GM21619 (cell line): ENCODE measurements around the gene TPST1.

Source experiments
- ATAC-seq: cut with Tn5 transposase; IDR thresholded peaks from one replicate; pipeline ENCODE4 v1.9.1; 2021; ENCODE audit not compliant: unreplicated experiment

TPST1 gene

DNA sequence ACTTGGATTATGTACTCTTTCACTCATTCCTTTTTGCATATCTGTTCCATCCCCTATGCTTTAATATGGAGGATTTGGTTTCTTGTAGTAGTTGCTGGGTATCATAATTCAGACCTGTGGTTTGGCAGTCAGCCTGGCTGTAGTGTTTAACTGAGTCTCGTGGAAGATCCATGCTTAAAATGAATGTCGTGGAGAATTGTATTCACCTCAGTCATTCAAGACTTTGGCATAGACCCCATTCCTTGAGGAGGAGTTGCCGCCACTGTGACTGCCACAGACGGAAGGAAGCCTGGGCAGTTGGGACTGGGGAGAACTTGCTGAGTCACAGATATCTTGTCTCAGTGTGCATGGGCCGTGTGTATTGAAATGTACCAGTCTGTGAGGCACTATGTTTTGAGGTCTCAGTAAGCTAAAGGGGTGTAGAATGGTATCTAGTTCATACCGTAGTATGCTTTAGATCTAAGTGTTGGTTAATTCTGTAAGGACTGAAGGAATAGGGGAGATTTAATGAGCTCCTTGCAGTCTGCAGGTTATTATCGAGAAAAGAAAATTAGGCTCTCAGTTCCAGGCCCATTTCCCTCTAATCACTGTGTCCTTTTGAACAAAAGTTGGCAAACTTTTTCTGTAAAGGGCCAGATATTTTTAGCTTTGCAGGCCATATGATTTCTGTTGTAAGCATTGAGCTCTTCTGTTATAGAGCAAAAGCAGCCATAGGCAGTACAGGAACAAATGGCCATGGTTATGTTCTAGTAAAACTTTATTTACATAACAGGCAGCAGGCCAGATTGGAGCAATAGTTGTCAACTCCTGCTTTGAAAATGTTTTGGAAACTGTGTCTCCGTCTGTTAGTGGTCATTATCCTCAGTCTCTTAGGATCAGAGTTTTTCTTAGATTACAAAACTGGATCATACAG, 76.8 kb downstream of the TPST1 start:
- ATAC-seq, result no peak

DNA sequence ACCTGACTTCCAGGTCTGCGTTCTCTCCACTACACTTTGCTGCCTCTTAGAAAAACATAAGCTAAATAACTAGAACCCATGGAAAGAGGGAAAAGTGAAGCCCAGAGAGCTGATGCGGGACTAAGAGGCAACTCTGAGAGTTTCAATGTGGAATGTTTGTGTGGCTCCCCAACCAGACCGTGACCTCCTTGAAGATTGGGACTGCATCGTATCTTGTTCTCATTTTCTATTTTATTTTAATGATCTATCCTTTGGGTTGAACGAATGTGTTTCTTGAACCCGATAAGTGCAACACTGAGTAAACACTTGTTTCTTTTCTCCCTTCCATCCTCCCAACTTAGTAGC, 77.4 kb downstream of the TPST1 start:
- ATAC-seq, result no peak

DNA sequence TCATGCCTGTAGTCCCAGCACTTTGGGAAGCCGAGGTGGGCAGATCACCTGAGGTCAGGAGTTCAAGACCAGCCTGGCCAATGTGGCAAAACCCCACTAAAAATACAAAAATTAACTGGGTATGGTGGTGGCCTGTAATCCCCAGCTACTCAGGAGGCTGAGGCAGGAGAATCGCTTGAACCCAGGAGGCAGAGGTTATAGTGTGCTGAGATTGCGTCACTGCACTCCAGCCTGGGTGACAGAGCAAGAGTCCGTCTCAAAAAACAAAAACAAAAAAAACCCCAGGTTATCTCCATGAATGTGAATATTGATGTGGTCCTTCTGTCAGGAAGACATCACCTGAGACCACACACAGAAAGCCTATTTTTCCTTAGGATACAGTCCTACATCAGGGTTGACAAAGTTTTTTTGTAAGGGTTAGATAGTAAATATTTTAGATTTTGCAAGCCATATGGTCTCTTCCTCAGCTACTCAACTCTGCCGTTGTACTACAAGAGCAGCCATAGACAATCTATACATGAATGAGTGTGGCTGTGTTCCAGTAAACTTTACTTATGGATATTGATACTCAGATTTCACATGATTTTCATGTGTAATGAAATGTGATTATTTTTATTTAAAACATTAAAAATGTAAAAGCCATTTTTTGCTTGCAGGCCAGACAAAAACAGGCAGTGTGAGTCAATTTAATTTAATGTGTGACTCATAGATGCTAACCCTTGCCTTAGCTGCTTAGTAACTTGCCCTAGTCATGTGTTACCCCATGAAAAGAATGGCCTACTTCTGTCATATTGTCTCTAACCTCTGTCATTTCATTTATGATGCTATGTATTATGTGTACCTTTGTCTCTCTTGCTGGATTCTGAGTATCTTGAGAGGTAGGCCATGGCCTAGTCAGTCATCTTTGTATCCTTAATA, 78.1 kb downstream of the TPST1 start:
- no peak for ATAC-seq

DNA sequence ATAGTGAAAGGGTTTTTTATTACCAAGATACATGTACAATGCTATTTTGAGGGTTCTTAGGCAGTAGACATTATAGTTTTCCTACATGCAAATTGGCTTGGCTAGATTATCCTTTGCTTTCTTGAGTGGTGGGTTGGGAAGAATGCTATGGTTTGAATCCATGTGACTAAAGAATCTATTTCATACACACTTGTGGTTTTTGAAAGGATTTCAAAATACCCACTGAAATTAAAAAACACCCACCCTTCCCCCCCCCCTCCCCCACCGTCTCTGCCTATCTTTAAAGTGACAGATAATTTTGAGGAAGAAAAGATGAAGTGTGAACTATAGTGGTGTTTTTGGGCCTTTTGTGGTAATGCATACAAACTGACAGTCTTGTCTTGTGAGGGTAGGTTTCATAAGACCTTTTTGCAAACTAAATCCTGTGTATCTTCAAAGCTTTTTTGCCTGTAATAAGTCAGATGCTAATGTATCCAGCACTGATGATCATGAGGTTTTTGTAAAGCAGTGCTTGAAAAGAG, 90.9 kb downstream of the TPST1 start:
- no peak for ATAC-seq

DNA sequence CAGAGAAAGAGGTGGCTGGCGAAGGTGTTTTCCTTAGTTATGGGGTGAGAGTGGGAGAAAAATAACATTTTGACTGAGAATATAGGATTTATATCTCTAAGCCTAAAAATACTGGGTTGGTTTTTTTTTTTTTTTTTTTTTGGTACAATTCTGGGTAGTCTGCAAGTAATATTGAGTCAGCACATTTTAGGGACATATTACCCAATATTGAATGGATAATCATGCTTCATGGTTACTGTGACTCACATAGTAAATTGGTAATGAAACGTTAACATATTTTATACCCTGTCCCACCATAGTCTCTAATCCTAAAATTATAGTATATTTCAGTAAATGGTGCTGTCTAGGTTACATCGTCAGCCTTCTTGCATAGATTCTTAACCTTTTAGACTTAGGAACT, 91.4 kb downstream of the TPST1 start:
- no peak for ATAC-seq

GRCh38 chr7:66297579-66297978, 92.4 kb downstream of the TPST1 start:
- no peak for ATAC-seq

GRCh38 chr7:66301249-66301648, 96.1 kb downstream of the TPST1 start:
- ATAC-seq, result no peak

GRCh38 chr7:66301737-66302136, 96.6 kb downstream of the TPST1 start:
- no peak for ATAC-seq

- ATAC-seq, result no peak
Observed at GRCh38 chr7:66303454-66304155, 98.5 kb downstream of the TPST1 start.

- no peak for ATAC-seq
Observed at GRCh38 chr7:66304536-66304935, 99.4 kb downstream of the TPST1 start.

GRCh38 chr7:66306243-66306642, 101.1 kb downstream of the TPST1 start:
- ATAC-seq, result no peak

GRCh38 chr7:66307591-66308215, 102.6 kb downstream of the TPST1 start:
- ATAC-seq, result no peak

DNA sequence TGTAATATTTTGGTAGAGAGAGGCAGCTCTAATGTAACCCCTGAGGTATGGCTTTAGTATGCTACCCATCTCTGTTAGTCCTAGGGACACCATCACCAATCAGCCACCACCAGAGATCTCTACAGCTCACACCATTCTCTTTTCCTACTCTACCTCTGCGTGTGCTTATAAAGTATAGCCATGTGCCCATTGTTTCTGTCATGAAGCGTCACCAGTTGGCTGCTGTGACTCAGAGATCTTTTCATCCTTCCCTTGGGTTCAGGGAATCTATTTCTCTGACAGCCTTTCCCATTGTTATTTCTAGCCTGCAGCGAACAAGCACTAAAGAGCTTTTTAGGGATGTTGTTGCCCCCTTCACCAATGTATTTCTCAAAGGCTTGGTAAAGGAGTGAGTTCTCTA, 103.3 kb downstream of the TPST1 start:
- ATAC-seq, result no peak

DNA sequence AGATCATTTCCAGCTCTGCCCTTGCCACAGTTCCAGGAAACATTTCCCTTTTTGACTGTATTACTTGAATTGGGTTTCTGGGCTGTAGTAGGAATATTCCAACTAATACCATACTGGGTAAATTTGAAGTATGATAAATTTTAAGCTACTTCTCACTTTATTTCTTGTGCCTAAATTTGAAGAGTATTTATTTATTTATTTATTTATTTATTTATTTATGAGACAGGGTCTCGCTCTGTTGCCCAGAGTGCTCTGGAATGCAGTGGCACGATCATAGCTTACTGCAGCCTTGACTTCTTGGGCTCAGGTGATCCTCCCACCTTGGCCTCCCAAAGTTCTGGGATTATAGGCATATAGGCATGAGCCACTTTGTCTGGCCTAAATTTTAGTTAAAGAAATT, 105.5 kb downstream of the TPST1 start:
- no peak for ATAC-seq

DNA sequence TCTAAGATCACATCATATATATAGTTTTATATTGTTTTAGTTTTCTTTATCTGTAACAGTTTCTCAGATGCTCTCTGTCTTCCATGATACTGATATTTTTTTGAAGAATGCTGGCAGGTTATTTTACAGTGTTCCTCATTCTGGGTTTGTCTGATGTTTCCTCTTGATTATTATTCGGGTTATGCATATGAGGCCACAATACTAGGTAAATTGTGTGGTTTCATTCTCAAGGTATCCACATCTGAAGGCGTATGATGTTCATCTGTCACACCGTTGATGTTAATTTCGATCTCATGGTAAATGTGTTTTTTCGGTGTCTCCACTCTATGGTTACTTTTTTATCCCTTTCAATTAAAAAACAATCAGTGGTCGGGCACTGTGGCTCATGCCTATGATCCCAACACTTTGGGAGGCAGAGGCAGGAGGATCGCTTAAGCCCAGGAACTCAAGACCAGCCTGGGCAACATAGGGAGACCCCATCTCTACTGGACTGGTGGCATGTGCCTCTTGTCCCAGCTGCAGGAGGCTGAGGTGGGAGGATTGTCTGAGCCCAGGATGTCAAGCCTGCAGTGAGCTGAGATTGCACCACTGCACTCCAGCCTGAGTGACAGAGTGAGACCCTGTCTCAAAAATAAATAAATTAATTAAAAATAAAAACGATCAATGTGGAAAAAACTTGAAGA, 108.9 kb downstream of the TPST1 start:
- no peak for ATAC-seq

DNA sequence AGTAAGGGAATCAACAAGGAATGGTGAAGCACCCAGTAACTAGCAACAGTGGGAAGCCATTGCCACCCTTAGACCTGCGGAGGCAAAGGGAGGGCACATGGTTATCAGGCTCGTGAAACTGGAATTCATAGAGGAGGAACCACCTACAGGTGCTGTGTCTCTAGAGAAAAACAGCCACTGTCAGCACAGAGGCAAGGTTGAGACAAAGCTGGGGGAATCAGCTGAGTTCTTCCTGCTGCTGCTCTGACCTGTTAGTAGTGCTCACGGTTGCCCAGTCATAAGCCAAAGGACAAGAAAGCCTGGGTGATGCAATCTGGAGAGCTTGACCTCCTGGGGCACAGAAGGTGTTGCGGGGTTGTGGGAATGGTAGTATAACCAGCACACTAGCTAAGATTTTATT, 110.1 kb downstream of the TPST1 start:
- ATAC-seq, result no peak

- ATAC-seq, result no peak
Observed at GRCh38 chr7:66319407-66319979, 114.4 kb downstream of the TPST1 start.

DNA sequence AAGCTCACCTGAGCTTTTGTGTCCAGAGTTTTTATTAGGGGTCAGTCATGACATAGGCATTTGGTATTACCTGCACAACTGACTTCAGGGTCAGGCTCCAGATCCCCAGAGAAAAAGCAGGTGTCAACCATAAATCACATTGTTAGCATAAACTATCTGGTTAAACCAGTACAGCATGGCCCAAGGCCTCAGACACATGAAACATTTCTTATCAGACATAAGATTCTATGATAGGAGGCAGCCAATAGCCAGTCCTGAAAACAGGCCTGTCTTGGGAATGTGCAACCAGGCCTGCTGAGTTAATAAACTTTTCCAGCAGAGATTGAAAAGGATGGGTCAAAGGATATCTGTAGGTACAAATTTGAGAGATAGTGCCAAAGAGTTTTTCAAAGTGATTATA, 116.1 kb downstream of the TPST1 start:
- ATAC-seq, result no peak

- ATAC-seq, result no peak
Observed at GRCh38 chr7:66323114-66323796, 118.1 kb downstream of the TPST1 start.
